DOHH2 (cell line): Measurements from ENCODE around the gene AKT2.

Experiments used
- CTCF ChIP-seq: fragments of 200-600 bp; sonication (generic); IDR thresholded peaks from one replicate; pipeline ENCODE4 v1.5.1; 2014; ENCODE audit warnings: antibody characterized with exemption, mild to moderate bottlenecking, low read depth, low read length; ENCODE audit not compliant: poor library complexity, severe bottlenecking
- EZH2phosphoT487 ChIP-seq: fragments of 200-600 bp; sonication (generic); IDR thresholded peaks from 2 replicates; pipeline ENCODE4 v1.6.1; 2017; ENCODE audit warnings: borderline replicate concordance, mild to moderate bottlenecking, antibody characterized with exemption, low read length, moderate library complexity, mixed read lengths

- TF ChIP-seq CTCF (no peak), EZH2phosphoT487 (no peak)
Measured at GRCh38 chr19:40255619-40256166, 29.5 kb downstream of the AKT2 start.
